Measurements from ENCODE around the gene SPATA31D4. TPM values are rescaled to one million over a fixed set of nuclear protein-coding genes. Genes with fewer than 3 reads are reported as not detected.
"Not testable (repeated sequence)": the region's sequence is repeated elsewhere in the genome, so short reads cannot be mapped to it uniquely, and the experiment has no call there.

The SPATA31D4 gene
- not detected in 2 replicates for total RNA-seq (2014; rRNA removed; shearing (Covaris generic))

DNA sequence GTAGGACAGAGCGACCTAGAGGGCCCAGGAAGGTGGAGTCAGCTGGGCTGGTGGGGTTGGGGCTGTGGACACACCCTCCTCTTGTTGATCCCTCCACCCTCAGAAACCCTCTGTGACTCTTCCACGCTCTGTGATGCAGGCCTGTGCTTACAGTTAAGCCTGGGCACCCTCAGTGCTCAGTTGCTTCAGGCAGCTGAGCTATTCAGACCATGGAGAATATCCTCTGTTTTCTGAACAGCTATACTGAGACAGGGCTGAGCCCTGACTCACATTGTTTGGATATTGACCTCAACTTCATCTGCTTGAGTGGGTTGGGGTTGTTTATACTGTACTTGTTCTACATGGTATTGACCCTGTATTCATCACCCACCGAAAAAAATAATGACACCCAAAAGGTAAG lies at the start of gene SPATA31D4:
Gene SPATA31D4, plus strand, starts transcription at position 124 of the 400 bp plus-strand sequence. Its CDS starts 86 bp downstream, at position 210.
- not testable (repeated sequence) for DNase-seq (ENCODE audit: low read depth)

DNA sequence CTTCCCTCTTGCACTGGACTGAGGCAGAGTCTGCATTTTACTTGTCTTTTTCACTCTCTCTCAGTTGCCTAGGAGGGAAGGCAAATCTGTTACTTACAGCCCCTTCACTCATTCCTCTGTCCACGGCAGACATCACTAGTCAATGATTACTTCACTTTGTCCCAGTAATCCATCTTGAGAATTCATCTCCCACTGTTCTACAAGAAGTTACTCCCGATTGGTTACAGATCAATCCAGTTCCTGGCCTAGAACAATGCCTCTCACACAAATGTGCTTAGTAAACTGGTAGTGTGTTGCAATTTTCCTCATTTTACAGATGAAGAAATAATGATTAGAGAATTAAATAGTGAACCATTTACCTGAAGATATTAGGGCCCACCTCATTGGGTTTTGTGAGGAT lies 49.7 kb upstream of the SPATA31D4 start:
- DNase-seq (ENCODE audit: low read depth) = no peak

DNA sequence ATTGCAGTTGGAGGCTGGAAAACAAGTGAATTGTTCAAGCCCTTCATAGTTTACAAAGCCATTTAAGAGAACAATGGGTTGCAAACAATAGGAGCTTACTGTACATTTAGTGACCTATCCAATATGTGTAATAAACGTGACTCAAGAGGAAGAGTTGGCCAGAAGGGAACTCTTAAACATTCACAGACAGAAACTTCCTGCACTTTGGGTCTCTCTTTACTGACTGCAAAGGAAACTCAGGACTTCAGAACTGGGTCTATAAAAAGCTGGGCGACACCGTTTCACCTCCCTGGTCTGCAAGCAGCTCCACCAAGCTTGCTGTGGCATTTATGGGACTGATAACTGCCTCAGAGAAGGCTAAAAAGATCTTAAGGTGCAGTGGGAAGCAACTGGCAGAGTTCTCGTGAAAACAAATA lies 48.7 kb upstream of the SPATA31D4 start:
- DNase-seq (ENCODE audit: low read depth) = no peak

DNA sequence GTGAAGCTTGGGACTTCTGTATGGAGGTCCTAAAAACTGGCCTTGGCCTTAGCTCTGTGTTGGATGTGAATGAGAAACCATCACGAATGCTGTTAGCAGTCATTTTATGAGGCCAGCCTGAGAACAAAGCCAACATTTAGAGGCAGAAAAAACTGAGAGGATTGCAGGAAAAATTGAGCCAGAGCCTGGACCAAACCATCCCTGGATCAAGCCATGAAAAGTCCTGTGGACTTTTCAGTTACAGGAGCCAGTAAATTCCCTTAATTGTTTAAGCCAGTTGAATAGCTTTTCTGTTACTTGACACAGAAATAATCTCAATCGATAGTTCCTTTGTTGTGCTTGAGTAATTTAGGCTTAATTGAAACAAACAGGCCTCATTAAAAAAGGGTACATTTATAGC lies 42.6 kb upstream of the SPATA31D4 start:
- DNase-seq (ENCODE audit: low read depth) = no peak

DNA sequence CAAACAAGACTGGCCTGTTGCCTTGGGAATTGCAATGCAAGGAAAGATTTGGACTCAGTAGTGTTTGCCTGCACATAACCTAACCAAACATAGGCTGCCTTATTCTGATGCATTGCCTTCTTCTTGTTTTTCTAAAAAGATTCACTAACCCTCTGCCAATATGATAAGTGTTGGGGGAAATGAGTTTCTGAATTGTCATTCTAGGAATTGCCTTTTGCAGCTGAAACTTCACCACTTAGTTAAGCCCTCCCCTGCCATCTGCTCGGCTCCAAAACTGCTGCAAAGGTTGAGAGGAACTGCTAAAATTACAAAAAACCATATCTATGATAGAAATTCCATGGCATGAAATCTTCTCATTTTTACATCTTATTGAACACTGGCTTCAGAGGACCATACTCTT lies 41.6 kb upstream of the SPATA31D4 start:
- no peak for DNase-seq (ENCODE audit: low read depth)

DNA sequence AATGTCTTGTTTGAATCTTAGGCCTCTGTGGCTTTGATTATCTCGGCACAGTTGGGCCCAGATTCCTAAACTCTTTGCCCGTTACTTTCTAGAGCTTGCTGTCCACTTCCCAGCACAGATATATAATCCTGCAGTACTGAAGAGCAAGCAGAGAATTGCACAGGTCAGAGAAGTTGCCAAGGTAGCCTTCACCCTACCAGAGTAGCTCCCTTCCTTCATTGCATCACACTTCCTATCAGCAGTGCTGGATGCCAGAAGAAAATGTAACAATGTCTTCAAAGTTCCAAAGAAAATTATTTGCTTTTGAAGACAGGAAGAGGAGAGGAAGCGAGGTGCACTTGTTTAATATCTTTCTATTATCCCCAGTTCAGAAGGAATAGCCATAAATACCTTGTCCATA lies 38.1 kb upstream of the SPATA31D4 start:
- no peak for DNase-seq (ENCODE audit: low read depth)

DNA sequence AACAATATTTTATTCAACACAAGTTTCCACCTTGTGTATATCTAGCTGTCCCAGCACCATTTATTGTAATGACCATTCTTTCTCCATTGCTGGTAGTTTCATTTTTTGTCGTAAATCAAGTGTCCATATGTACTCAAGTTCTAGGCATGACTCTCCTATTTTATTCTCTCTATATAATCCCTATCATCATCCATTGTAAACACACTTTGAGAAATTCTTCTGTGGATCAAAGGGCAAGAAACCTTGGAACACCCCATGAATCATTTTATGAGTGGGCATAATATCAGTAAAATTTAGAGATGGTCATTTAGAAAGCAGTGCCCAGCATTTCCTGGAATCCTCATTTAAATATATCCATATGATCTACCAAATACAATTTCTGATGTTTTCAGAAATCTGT lies 35.8 kb upstream of the SPATA31D4 start:
- DNase-seq (ENCODE audit: low read depth) = no peak

DNA sequence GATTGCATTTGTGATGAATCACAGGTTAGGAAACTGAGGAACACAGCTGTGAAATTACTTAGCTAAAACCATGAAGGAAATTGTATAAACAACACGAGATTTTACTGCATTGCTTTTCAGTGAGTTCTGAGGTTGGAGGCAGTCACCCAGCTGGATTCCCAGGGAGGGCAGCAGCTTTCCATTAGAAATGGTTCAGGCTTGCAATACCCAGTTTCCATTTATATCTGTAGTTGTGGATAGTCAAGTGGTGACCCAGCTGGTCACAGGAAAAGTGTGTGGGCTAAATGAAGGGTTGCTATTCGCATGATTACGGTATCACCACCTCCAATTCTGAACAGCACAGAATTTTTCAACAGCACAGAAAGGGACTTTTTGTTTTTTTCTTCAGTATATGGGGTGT lies 34.3 kb upstream of the SPATA31D4 start:
- no peak for DNase-seq (ENCODE audit: low read depth)

DNA sequence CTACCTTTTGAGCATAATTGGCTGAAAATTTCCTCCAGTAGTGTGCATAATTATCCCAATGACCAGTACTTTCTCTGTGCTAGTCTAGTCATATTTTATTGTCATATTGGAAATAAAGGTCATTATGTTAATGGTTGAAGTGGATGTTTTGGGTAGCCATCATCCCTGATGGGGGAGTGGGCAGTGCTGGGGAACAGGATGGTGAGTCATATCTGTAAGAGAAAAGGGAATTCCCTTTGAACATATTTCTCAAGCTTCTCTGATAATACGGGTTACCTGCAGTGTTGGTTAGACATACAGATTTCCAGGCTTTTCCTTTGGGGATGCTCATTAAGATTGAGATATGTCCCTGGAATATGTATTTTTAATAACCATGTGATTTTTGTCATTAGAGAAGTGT lies 33.3 kb upstream of the SPATA31D4 start:
- peak; percentile 41 for DNase-seq (ENCODE audit: low read depth)

DNA sequence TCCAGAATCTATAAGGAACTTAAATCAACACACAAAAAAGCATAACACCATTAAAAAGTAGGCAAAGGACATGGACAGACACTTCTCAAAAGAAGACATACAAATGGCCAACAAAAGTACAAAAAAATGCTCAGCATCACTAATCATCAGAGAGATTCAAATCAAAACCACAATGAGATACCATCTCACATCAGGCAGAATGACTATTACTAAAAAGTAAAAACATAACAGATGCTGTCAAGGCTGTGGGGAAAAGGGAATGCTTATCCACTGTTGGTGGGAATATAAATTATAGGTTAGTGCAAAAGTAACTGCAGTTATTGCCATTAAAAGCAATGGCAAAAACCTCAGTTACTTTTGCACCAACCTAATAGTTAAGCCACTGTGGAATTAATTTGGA lies 32.2 kb upstream of the SPATA31D4 start:
- DNase-seq (ENCODE audit: low read depth) = no peak

DNA sequence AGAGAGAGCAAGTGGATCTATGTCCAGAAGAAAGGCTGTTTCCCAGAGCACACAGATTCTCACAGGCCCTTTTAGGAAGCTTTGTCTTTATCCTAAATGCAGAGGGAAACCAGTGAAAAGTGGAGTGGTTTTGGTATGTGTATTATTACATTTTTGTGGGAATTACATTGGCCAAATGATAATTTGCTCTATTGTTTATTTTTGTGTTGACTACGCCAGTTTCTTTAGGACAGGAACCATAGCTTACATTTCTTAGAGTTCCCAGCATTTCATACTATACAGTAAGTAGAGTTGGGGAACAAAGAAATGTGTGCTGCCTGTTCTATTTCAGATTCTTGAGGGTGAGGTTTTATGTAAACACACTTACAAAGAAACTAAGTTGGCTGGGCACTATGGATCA lies 29.4 kb upstream of the SPATA31D4 start:
- DNase-seq (ENCODE audit: low read depth) = no peak

DNA sequence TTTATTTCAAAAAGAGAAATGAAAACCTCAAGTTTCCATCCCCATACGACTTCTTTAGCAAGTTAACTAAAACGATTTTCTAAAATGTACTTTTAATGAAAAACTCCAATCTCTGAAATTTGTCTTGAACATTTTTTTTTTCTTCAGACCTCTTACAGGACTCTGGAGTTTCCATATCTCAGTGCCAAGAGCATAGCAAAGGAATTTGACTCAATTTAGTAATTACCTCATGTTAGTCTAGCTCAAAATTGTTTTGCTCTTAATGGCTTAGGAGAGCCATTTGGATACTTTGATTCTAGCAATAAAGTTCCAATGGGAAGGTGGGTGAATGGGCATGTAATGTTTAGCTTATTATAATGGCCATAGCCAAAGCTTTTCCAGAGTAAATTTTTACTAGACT lies 26.0 kb upstream of the SPATA31D4 start:
- DNase-seq (ENCODE audit: low read depth) = no peak

DNA sequence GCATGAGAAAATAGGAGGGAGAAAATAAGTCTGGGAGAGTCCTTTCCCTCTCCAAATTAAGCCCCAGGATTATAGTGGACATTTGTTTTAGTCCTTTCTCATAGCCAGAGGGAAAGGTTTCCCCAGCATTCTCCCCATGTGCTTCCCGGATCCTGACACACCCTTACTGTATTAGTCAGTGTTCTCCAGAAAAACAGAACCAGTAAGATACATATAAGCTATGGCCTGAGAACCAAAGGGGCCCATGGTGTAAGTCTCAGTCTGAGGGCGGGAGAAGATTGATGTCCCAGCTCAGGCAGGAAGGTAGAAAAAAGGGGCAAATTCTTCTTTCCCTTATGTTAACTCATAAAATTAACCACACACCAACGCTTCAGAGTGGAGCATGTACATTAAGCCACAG lies 25.6 kb upstream of the SPATA31D4 start:
- peak; percentile 39 for DNase-seq (ENCODE audit: low read depth)

DNA sequence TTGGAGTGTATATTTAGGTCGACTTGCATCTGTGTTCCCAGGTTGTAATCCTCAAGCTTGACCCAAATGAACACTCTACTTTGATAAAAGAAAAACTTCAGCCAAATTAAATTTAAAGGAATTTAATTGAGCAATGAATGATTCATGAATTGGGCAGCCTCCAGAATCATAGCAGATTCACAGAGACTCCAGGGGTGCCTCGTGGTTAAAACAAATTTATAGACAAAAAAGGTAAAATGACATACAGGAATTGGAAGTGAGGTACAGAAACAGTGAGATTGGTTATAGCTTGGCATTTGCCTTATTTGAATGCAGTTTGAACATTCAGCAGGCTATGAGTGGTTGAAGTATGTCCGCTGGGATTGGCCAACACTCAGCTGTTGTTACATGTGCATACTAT lies 21.6 kb upstream of the SPATA31D4 start:
- no peak for DNase-seq (ENCODE audit: low read depth)

DNA sequence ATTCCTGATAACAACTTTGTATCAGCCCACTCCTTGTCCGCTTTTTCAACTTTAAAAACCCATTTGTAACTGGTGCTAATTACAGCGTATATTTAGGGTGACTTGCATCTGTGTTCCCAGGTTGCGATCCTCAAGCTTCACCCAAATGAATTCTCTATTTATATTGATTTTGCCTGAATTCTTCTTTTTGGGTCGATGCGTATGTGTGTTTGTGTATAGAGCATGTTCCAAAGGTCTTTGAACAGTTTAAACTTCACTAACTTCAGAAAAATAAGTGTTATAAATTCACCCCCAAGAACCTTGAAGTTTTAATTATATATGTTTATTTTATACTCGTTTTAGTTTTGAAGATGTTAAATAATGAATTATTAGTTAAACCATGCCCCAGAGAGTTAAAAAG lies 16.1 kb upstream of the SPATA31D4 start:
- DNase-seq (ENCODE audit: low read depth) = no peak

DNA sequence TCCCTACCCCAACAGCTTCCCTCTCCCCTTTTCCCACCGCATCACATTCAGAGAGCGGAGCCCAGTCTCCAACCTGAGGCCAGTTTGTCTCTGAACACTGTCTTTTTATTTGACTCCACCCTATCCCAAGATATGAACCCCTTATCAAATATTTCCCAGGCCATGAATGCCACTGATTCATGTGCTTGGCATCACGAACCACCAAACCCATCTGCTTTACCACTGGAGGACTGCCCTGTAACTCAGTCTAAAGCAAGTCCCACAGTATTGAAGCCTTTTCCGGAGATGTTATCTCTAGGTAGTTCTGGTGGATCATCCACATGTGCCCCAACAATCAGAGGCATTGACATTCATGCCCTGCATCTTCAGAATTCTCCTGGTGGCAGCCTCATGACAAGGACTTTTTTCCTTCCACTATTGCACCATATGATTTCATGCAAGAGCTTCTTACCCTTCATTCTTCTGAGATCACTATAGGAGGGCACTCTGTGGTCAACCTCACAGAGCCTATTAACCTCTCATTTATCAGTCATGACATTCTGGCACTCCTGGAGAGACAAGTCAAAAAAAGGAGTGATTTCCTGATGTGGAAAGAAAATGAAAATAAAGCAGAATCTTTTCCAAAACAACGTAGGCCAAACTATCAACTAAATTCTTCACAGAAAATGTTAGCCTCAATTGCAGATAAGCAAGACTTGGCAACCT lies 12.3 kb upstream of the SPATA31D4 start:
- DNase-seq (ENCODE audit: low read depth) = peak; percentile 39

DNA sequence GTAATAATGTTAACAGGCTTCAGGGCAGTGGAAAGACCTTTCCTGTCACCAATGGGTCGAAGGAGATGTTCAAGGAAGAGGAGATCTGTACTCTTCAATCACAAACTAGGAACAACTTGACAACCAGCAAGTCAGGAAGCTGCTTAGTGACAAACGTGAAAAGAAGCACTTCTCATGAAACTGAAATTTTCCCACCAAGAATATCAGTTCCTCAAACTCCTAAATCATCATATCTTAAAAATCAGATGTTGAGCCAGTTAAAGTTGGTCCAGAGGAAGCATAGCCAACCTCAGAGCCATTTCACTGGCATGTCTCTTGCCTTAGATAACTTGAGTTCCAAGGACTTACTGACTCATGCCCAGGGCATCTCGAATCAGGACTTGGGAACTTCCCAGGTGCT lies 9.7 kb upstream of the SPATA31D4 start:
- not testable (repeated sequence) for DNase-seq (ENCODE audit: low read depth)

DNA sequence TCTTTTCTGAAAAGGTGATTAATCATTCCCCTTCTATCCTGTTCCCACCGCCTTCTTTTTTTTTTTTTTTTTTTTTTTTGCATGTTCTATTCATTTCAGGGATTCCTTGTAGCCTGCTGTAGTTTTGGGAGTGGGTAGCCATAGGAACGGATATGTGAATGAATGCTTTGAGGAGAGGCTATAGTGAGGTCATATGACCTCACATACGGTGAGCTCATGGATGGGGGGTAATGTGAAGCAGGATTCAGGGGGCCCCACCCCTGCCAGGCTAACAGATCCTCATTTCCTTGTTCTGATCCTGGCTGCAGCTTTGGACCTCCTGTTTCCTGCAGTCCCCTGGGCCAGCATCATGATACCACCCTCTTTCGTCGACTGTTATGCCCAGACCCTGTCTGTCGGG lies 1.9 kb downstream of the SPATA31D4 start:
- DNase-seq (ENCODE audit: low read depth) = not testable (repeated sequence)

DNA sequence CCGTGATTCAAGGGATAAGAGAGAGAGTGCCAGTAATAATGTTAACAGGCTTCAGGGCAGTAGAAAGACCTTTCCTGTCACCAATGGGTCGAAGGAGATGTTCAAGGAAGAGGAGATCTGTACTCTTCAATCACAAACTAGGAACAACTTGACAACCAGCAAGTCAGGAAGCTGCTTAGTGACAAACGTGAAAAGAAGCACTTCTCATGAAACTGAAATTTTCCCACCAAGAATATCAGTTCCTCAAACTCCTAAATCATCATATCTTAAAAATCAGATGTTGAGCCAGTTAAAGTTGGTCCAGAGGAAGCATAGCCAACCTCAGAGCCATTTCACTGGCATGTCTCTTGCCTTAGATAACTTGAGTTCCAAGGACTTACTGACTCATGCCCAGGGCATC lies 5.3 kb downstream of the SPATA31D4 start:
- not testable (repeated sequence) for DNase-seq (ENCODE audit: low read depth)

DNA sequence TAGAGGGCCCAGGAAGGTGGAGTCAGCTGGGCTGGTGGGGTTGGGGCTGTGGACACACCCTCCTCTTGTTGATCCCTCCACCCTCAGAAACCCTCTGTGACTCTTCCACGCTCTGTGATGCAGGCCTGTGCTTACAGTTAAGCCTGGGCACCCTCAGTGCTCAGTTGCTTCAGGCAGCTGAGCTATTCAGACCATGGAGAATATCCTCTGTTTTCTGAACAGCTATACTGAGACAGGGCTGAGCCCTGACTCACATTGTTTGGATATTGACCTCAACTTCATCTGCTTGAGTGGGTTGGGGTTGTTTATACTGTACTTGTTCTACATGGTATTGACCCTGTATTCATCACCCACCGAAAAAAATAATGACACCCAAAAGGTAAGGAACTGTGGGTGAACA lies 15.2 kb downstream of the SPATA31D4 start, which contains the start of gene SPATA31D3:
Gene SPATA31D3, plus strand, starts transcription at position 108 of the 400 bp plus-strand sequence. Its CDS starts 86 bp downstream, at position 194.
- not testable (repeated sequence) for DNase-seq (ENCODE audit: low read depth)

DNA sequence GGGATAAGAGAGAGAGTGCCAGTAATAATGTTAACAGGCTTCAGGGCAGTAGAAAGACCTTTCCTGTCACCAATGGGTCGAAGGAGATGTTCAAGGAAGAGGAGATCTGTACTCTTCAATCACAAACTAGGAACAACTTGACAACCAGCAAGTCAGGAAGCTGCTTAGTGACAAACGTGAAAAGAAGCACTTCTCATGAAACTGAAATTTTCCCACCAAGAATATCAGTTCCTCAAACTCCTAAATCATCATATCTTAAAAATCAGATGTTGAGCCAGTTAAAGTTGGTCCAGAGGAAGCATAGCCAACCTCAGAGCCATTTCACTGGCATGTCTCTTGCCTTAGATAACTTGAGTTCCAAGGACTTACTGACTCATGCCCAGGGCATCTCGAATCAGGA lies 20.4 kb downstream of the SPATA31D4 start:
- DNase-seq (ENCODE audit: low read depth) = not testable (repeated sequence)

DNA sequence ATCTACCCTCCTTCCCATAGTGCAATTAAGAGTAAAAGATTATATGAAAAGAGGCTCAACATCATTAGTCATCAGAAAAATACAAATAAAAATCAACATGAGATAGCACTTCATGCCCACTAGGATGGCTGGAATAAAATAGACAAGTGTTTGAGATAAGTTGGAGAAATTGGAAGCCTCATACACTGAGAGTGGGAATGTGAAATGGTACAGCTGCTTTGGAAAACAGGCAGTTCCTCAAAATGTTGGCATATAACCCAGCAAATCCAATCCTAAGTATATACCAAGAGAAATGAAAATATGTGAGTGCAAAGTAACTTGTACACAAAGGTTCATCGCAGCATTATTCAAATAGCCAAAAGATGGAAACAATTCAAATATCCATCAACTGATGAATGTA lies 24.9 kb downstream of the SPATA31D4 start:
- DNase-seq (ENCODE audit: low read depth) = no peak

DNA sequence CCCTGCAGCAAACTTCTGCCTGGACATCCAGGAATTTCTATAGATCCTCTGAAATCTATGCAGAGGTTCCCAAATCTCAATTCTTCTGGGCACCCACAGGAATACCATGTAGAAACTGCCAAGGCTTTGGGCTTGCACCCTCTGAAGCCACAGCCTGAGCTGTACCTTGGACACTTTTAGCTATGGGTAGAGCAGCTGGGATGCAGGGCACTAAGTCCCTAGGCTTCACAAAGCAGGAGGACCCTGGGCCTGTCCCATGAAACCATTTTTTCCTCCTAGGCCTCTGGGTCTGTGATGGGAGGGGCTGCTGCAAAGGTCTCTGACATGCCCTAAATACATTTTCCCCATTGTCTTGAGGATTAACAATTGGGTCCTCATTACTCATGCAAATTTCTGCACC lies 27.4 kb downstream of the SPATA31D4 start:
- no peak for DNase-seq (ENCODE audit: low read depth)
